Measurements from ENCODE around the gene EIF3F.

- no peak for TF ChIP-seq EZH2phosphoT487 (IDR thresholded peaks at IDR 0.05; ENCODE audit: insufficient read depth, low read depth)
- no peak for TF ChIP-seq EZH2 (IDR thresholded peaks at IDR 0.05; ENCODE audit: insufficient read depth, poor library complexity, severe bottlenecking)
Measured at GRCh38 chr11:8036002-8036802, 49.1 kb downstream of the EIF3F start.

Measured in GM23248 (cell line).